Memory B cell (primary cell): Measurements from ENCODE around the gene GPR84.

Experiments
- ATAC-seq: fragments of 150-1000 bp; cut with Tn5 transposase; 2 replicates; pipeline ENCODE4 v1.10.0; 2021; ENCODE audit warnings: low read depth, mild to moderate bottlenecking, moderate library complexity
- DNase-seq, 2 donors: peaks; one replicate each; pipeline ENCODE4 v3.0.0; 2022; ENCODE audit warnings: low spot score in 2 of 2
- H3K27ac Mint-ChIP-seq: one replicate; pipeline ENCODE4 v1.8.0; 2022; ENCODE audit warnings: mild to moderate bottlenecking, moderate library complexity, mixed read lengths
- H3K27me3 Mint-ChIP-seq: one replicate; pipeline ENCODE4 v1.8.0; 2022; ENCODE audit warnings: mixed read lengths
- H3K36me3 Mint-ChIP-seq: one replicate; pipeline ENCODE4 v1.8.0; 2022; ENCODE audit warnings: mild to moderate bottlenecking, mixed read lengths
- H3K4me1 Mint-ChIP-seq: one replicate; pipeline ENCODE4 v1.8.0; 2022; ENCODE audit warnings: mixed read lengths
- H3K4me3 Mint-ChIP-seq: one replicate; pipeline ENCODE4 v1.8.0; 2022; ENCODE audit warnings: mild to moderate bottlenecking, moderate library complexity, mixed read lengths
- H3K9me3 Mint-ChIP-seq: one replicate; pipeline ENCODE4 v1.8.0; 2022; ENCODE audit warnings: mixed read lengths

GPR84 gene

DNA sequence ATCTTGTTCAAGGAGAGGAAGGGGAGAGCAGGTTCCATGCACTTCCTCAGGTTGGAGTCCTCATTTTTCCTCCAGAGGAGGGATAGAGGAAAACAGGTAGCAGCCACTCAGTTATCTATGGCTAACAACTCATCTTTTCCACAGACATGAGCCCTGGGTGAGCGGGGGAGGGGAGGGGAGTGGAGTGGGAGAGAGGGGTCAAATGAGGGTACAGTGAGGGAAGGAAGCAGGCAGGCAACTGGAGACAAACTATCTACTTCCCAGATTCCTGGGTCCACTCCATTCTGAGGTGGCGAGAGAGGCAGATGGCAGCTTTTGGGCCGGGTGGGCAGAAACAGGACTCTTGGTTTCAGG is 22.8 kb upstream of the GPR84 start:
- no peak for DNase-seq
- no peak for ATAC-seq
- Mint-ChIP-seq H3K9me3 (no peaks in the 10 kb centered on the region), H3K36me3 (no peaks in the 10 kb centered on the region), H3K4me1 (peaks cover 44% of the 10 kb centered on the region), H3K27me3 (no peaks in the 10 kb centered on the region), H3K27ac (no peak overlapping the region), H3K4me3 (no peak overlapping the region)

DNA sequence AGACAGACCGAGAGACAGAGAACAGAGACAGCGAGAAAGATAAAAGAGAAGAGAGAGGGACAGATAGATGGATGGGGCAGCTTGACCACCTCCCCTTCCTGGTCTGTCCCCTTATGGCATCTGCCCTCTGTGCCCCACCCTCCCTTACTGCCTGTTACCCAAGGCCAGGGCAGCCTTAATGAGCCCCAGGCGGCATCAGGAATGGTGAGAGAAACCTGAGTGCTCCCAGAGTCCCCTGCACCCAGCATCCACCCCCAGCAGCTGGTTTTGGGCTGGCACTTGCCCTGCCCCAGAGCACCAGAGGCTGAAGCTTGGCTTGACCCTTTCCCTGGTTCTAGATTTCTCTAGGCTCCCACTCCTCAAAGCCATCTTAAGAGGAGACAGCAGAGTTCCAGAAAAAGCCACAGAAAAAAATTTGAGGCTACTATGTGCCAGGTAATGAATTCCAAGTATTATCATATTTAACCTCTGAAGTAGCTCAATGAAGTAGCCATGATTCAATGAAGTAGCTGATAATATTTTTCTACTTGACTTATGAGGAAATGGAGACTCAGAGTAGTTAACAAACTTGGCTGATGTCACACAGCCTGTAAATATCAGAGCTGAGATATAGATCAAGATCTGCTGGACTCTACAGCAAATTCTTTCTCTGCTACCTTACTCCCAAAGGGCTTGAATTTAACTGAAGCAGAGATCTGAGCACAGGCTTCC is 22.3 kb upstream of the GPR84 start:
- H3K27ac Mint-ChIP-seq = no peak overlapping the region
- no peak for DNase-seq
- H3K9me3 Mint-ChIP-seq = no peaks in the 10 kb centered on the region
- no peak for ATAC-seq
- no peak overlapping the region for H3K4me3 Mint-ChIP-seq
- H3K4me1 Mint-ChIP-seq = peaks cover 39% of the 10 kb centered on the region
- no peaks in the 10 kb centered on the region for H3K27me3 Mint-ChIP-seq
- no peaks in the 10 kb centered on the region for H3K36me3 Mint-ChIP-seq

- Mint-ChIP-seq H3K4me3 (no peak overlapping the region), H3K9me3 (no peaks in the 10 kb centered on the region), H3K4me1 (peaks cover 33% of the 10 kb centered on the region), H3K27me3 (no peaks in the 10 kb centered on the region), H3K36me3 (no peaks in the 10 kb centered on the region), H3K27ac (no peak overlapping the region)
- DNase-seq (peak in 1 of 2 donors; percentile 30), ATAC-seq (peak; percentile 63)
These were observed 21.1 kb upstream of the GPR84 start for GRCh38 chr12:54385251-54385914.

DNA sequence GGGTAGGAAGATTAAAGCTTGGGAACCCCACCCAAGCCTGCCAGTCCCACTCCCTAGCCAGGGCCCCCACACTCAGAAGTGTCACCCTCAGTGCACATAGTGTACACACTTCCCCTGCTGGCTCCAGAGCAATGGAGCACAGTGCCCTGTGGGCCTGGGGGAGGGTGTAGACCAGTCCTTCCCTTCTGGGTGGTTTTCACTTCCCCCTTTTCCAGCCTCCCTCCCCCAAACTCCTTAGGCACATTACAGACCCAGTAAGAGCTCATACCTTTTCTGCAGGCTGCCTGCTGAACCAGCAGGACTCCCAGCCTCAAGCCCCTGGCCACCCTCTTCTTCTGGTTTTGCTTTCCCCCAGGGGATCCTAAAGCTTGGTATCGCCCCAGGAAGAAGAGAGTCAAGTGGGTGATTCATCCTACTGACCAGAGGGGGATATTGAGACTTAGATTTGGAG is 20.3 kb upstream of the GPR84 start, which contains the start of gene ZNF385A:
TSS of gene ZNF385A (minus strand) at position 143 of the 451 bp plus-strand sequence. CDS start 219 bp downstream, outside the sequence.
- H3K9me3 Mint-ChIP-seq = no peaks in the 10 kb centered on the region
- no peaks in the 10 kb centered on the region for H3K36me3 Mint-ChIP-seq
- H3K27me3 Mint-ChIP-seq = no peaks in the 10 kb centered on the region
- peak; percentile 75 for ATAC-seq
- H3K4me3 Mint-ChIP-seq = peak within 1 kb of the TSS; percentile 43
- DNase-seq = no peak
- H3K27ac Mint-ChIP-seq = no peak within 1 kb of the TSS
- H3K4me1 Mint-ChIP-seq = peaks cover 30% of the 10 kb centered on the region

- H3K9me3 Mint-ChIP-seq = no peaks in the 10 kb centered on the region
- H3K27me3 Mint-ChIP-seq = no peaks in the 10 kb centered on the region
- H3K27ac Mint-ChIP-seq = no peak overlapping the region
- no peak for DNase-seq
- ATAC-seq = no peak
- H3K36me3 Mint-ChIP-seq = no peaks in the 10 kb centered on the region
- H3K4me3 Mint-ChIP-seq = no peak overlapping the region
- peaks cover 36% of the 10 kb centered on the region for H3K4me1 Mint-ChIP-seq
These were observed 18.8 kb upstream of the GPR84 start for GRCh38 chr12:54383041-54383609.

GRCh38 chr12:54381136-54381535 is 16.9 kb upstream of the GPR84 start:
- H3K4me1 Mint-ChIP-seq = peaks cover 30% of the 10 kb centered on the region
- ATAC-seq = no peak
- no peaks in the 10 kb centered on the region for H3K9me3 Mint-ChIP-seq
- no peaks in the 10 kb centered on the region for H3K36me3 Mint-ChIP-seq
- H3K27ac Mint-ChIP-seq = no peak overlapping the region
- no peaks in the 10 kb centered on the region for H3K27me3 Mint-ChIP-seq
- H3K4me3 Mint-ChIP-seq = no peak overlapping the region
- no peak for DNase-seq

GRCh38 chr12:54379398-54380201 is 15.3 kb upstream of the GPR84 start:
- H3K27me3 Mint-ChIP-seq = no peaks in the 10 kb centered on the region
- no peaks in the 10 kb centered on the region for H3K36me3 Mint-ChIP-seq
- no peak overlapping the region for H3K27ac Mint-ChIP-seq
- ATAC-seq (peak; percentile 90), DNase-seq (peak; percentile 84 to 94)
- H3K4me3 Mint-ChIP-seq = peak overlapping the region; percentile 62
- H3K4me1 Mint-ChIP-seq = peaks cover 21% of the 10 kb centered on the region
- H3K9me3 Mint-ChIP-seq = no peaks in the 10 kb centered on the region

GRCh38 chr12:54378796-54379397 is 14.6 kb upstream of the GPR84 start:
- no peaks in the 10 kb centered on the region for H3K9me3 Mint-ChIP-seq
- peaks cover 15% of the 10 kb centered on the region for H3K4me1 Mint-ChIP-seq
- ATAC-seq (peak; percentile 32), DNase-seq (no peak)
- no peaks in the 10 kb centered on the region for H3K27me3 Mint-ChIP-seq
- no peaks in the 10 kb centered on the region for H3K36me3 Mint-ChIP-seq
- no peak overlapping the region for H3K27ac Mint-ChIP-seq
- H3K4me3 Mint-ChIP-seq = peak overlapping the region; percentile 36

GRCh38 chr12:54377797-54378515 is 13.7 kb upstream of the GPR84 start:
- ATAC-seq = no peak
- Mint-ChIP-seq H3K4me3 (peak overlapping the region; percentile 36), H3K27me3 (no peaks in the 10 kb centered on the region), H3K9me3 (no peaks in the 10 kb centered on the region), H3K4me1 (peaks cover 10% of the 10 kb centered on the region), H3K36me3 (no peaks in the 10 kb centered on the region), H3K27ac (no peak overlapping the region)
- no peak for DNase-seq

DNA sequence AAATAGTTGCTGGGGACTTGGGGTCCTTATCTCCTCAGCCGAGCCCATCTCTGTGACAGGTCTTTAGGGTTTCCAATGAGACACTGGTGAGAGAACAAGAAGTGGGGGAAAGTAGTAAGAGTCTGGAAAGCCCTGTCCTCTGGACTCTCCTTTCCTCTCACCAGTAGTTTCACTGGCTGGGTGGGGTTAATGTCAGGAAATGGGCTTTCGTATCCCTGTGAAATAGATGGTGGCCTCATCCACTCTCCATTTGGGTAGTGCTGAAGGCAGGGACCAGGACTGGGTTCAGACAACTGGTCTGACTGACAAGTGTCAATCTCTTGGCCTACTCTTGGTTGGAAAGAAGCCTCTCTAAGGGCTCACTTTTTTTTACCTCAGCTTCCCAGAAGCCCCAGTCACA is 12.7 kb upstream of the GPR84 start:
- no peak for ATAC-seq
- Mint-ChIP-seq H3K4me1 (peaks cover 10% of the 10 kb centered on the region), H3K27me3 (no peaks in the 10 kb centered on the region), H3K36me3 (no peaks in the 10 kb centered on the region), H3K4me3 (no peak overlapping the region), H3K27ac (no peak overlapping the region), H3K9me3 (no peaks in the 10 kb centered on the region)
- no peak for DNase-seq

DNA sequence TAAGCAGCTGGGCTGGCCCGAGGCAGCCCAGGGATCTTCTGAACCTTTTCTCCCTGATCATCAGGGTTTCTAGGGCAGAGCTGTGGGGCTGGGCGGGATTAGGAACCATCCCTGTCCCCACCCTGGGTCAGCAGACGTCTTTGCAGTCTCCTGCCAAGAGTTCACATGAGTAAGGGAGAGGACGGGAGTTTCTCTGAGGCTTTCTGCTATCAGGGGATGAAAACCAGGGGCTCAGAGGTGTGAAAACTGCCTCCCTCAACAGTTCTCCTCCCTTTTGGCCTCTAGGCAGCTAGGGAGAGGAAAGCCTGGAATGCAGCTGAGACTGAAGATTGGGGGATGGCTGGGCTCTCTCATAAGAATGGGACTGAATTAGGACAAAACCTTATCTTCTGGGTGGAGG is 12.3 kb upstream of the GPR84 start:
- H3K36me3 Mint-ChIP-seq = no peaks in the 10 kb centered on the region
- no peak overlapping the region for H3K27ac Mint-ChIP-seq
- no peaks in the 10 kb centered on the region for H3K9me3 Mint-ChIP-seq
- ATAC-seq (no peak), DNase-seq (no peak)
- no peaks in the 10 kb centered on the region for H3K27me3 Mint-ChIP-seq
- H3K4me1 Mint-ChIP-seq = peaks cover 10% of the 10 kb centered on the region
- H3K4me3 Mint-ChIP-seq = no peak overlapping the region

DNA sequence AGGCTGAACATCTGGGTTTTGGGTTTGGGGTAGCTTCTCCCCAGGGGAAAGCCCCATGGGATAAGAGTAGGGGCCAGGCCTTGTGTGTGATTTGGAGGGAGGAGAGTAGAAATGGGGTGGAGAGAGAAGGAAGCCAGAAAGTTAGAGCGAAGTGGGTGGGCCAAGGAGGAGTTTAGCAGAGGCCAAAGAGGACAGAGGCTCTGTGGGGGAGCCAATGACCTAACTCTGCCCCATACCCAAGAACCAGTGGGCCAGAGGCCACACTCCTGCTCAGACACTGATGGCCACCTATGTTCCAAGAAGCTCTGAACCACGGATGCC is 10.9 kb upstream of the GPR84 start:
- no peak overlapping the region for H3K27ac Mint-ChIP-seq
- peaks cover 10% of the 10 kb centered on the region for H3K4me1 Mint-ChIP-seq
- DNase-seq (no peak), ATAC-seq (no peak)
- no peaks in the 10 kb centered on the region for H3K27me3 Mint-ChIP-seq
- H3K4me3 Mint-ChIP-seq = no peak overlapping the region
- H3K36me3 Mint-ChIP-seq = no peaks in the 10 kb centered on the region
- no peaks in the 10 kb centered on the region for H3K9me3 Mint-ChIP-seq

- Mint-ChIP-seq H3K36me3 (no peaks in the 10 kb centered on the region), H3K27ac (no peak overlapping the region), H3K4me3 (no peak overlapping the region), H3K9me3 (no peaks in the 10 kb centered on the region), H3K27me3 (no peaks in the 10 kb centered on the region), H3K4me1 (peaks cover 7% of the 10 kb centered on the region)
- DNase-seq (no peak), ATAC-seq (no peak)
These were observed 10.4 kb upstream of the GPR84 start for GRCh38 chr12:54374562-54375258.
